Activated naive CD4-positive, alpha-beta T cell treated with Interleukin-2 at 50 U/mL for 16 hours (primary cell): ENCODE data around the gene ZFP36L2.
"Not testable (repeated sequence)": the region's sequence is repeated elsewhere in the genome, so short reads cannot be mapped to it uniquely, and the experiment has no call there.

ENCODE experiments used
- DNase-seq: peaks from one replicate; pipeline ENCODE4 v3.0.0-alpha.2; 2020

ZFP36L2 gene

DNA sequence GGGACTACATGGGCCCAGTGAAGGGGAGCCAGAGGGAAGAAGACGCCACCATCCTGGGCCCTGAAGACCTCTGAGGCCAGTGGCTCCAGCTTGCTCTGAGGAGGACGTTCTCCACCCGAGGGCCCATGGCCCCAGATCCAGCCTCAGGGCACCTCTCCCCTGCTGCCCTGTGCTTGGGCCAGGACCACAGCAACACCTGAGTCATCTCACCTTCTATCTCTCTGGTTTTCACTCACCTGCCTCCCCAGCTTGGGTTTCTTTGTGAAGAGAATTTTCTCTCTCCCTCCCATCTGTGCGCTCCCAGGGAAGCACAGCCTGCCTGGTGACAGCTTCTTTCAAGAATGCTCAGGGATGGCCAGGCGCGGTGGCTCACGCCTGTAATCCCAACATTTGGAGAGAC, 19.8 kb downstream of the ZFP36L2 start:
- DNase-seq = no peak

DNA sequence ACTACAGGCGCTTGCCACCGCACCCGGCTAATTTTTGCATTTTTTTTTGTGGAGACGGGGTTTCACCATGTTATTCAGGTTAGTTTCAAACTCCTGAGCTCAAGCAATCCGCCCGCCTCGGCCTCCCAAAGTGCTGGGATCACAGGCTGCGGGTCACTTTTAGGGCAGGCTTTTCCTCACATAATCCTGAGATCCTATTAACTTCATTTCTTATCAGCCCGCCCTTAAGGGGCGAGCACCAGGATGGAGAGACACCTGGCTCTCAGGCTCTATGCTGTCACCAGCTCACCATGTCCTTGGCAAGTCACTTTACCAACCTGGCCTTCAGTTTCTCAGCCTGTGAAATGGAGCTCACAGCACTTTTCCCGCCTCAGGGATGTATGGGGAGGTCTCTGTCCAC, 23.0 kb downstream of the ZFP36L2 start:
- no peak for DNase-seq

DNA sequence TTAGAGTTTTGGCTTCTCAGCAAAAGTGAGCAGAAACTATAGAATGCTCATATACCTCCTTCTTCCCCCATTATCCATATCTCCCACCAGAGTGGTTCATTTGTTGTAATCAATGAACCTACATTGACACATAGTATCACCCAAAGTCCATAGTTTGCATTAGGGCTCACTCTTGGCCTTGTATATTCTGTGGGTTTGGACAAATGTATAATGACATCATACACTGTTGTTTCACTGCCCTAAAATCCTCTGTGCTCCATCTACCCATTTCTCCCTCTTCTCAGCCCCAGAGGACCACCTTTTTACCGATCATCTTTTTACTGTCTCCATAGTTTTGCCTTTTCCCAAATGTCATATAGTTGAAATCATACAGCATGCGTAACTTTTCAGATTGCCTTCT, 24.1 kb downstream of the ZFP36L2 start:
- no peak for DNase-seq

DNA sequence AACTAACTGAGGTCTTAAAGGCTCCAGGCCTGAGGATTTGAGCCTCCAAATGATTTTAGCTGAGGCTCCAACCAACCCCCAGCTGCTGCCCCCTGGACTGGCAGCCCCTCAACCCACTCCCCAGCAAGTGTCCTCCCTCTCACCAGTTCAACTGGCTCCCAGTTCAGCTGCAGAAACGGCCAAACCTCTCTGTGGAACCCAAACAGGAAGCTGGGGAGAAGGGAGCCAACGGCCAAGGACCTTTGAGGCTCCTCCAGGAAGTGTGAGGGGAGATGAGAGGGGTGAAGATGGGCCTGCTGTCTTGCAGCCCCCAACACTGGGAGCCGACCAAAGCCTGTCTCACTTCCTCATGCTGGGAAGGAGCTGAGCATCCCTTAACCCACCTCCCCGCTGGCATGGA, 24.9 kb downstream of the ZFP36L2 start:
- no peak for DNase-seq

DNA sequence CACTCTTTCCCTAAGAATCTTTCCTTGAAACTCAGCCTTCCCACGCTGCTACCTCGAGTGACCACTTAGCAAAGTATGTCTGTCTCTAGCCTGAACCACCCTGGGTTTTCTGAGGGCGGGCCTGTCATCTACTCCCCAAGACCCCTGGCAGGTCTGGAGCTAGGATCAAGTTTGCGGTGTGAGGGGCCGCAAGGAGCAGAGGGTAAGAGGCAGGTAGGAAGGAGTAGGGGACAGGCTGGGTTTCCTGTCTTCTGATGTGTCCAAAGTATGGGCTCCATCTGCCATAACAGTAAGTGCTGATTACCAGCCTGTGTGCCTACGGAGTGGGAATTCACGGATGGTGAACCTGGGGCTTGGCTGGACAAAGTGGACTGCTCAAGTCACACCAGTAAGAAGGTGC, 25.4 kb downstream of the ZFP36L2 start:
- DNase-seq = no peak

DNA sequence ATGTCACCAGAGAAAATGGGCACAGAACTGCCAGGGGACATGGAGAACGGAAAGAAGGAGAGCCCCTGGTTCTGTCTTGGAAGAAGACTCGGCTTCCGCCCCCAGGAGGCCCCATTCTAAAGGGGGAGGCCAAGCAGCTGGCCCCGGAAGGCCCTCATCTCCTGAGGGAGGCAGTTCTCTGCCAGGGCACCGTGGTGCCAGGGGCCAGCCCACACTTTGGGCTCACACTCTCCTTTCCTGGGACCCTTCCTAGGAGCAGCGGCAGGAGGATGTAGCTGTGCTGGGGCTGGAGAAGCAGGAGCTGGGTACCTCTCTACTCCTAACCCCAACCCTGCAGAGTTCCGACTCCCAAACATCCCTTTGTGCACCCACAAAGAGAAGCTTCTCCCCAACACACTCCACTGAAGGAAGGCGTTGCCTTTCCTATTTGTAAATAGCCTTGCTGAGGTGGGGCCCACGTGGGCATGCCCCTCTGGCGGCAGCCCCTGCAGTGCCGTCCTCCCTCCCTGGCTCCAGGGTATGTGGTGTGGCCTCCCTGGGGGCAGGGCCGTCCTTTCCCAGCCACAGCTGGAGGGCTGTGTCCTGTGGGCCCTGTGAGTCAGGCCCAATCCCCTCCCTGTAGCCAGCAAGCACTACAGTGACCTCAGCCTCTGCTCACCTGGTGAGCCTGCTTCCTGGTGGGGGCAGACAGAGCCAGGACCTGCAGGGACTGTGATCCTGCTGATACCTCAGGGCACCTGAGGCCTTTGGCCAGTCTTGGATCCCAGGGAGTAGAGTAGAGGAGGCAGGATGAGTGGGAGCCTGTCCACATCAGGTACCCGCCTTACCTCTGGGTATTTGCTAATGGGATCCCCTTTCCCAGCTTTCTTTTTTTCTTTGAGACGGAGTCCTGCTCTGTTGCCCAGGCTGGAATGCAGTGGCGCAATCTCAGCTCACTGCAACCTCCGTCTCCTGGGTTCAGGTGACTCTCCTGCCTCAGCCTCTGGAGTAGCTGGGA, 26.6 kb downstream of the ZFP36L2 start:
- no peak for DNase-seq

DNA sequence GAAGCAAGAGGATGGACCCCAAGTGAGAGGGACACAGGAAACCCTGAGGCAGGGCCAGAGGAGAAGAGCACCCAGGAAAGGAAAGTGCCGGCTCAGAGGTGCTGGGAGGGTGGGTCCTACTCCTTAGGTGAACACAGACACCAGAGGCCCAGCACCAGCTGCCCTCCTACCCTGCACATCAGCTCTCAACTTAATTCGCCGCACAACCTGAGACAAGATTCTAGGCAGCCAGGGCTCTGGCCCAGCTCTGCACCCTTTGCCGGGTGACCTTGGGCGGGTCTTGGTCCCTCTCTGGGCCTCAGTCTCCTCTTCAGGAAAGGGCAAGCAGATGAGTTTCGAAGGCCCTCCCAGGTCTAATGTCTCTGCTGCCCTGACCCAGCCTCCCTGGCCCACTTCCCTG, 28.1 kb downstream of the ZFP36L2 start:
- DNase-seq = no peak

DNA sequence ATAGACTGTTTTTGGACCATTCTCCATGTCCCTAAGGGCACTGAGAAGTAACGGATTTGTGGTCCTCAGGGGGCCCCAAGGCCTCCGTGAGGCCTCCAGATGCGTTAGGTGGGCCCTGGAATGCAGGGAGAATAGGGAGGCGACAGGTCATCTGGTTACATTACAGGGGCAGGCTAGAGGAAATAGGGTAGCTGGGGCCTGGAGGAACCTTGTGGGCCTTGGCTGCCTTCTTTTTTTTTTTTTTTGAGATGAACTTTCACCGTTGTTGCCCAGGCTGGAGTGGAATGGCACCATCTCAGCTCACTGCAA, 28.9 kb downstream of the ZFP36L2 start:
- DNase-seq = no peak

DNA sequence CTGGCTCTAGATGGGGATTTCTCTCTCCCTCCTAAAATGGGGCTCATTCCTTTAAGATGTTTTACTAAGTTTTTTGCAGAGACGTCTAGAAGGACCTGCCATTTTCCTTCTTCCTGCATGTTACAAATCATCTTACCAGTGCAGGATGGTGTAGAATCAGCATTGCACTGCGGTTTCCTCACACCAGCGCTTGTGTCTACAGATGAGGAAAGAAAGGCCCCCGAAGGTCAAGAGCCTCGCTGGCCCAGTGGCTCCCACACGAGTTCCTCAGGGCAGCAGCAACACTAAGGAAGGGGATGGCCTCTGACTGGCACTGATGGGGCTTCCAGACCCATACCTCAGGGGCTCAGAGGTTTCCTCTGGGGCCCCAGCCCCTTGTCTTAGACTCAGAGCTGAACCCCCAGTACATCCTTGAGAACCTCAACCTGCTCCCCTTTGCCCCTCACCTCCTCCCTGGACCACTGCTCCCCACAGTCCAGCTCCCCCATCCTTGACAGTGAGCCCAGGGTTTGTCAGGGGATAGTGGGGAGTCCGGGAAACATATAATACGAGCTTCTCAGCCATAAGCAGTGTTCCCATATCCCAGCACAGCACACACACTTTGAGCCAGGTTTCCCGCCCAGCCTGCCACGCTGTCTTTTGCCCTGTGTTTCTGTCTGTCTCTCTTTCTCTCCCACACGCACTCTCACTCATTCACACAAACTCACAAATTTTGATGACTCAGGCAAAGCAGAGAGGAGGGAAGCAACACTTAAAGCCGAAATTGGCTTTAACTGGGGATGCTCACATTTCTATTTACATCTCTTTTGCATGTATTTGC, 29.4 kb downstream of the ZFP36L2 start:
- DNase-seq = no peak

DNA sequence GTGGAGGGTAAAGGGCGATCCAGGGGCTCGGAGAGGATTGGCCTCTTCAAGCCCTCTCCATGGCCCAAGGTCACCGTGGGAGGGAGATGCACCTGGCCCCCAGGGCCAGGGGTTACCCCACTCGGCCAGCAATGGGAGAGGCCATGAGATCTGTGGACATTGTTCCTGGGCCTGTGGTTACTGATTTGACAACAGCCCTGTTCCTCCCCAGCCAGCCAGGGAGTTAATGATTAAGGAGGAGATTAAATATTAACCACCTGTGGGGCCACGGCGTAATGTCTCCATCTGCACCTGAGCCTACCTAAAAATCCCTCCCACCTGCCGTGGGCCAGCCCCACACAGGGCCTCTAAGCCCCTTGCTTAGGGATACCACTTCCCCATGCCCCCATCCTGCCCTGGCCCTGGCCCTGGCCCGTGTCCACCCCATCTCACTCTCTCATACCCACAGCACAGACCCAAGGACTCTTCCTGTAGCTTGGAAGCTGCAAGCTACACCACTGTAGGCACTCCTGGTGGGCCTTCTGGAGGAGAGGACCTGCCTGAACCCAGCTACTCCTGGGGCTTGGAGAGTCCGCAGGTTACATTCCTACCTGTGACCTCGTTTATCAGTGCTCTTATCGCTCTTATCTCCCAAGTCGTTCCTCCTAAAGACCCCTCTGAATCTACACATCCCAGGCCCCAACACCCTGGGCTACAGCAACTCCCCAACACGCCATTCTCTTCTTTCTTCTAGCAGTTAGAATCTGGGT, 32.1 kb downstream of the ZFP36L2 start:
- no peak for DNase-seq

DNA sequence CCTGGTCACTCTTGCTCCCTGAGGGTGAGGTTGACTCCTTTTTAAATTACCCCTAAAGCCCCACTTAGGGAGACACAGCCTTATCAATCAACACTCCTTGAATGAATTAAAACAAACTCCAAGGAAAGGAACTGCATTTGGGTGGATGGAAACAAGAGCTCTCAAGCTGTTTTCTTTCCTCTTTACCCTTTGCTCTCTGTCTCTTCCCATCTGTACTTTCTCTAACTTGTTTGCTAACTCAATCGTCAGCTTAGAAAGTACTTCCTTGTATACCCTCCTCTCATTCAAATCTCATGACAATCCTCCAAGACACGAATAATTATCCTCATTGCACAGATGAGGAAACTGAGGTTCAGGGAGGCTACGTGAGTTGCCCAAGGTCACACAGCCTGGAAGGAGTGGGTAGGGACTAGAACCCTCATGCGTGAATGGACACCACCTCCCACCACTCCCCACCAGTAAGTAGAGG, 32.7 kb downstream of the ZFP36L2 start:
- DNase-seq = no peak

DNA sequence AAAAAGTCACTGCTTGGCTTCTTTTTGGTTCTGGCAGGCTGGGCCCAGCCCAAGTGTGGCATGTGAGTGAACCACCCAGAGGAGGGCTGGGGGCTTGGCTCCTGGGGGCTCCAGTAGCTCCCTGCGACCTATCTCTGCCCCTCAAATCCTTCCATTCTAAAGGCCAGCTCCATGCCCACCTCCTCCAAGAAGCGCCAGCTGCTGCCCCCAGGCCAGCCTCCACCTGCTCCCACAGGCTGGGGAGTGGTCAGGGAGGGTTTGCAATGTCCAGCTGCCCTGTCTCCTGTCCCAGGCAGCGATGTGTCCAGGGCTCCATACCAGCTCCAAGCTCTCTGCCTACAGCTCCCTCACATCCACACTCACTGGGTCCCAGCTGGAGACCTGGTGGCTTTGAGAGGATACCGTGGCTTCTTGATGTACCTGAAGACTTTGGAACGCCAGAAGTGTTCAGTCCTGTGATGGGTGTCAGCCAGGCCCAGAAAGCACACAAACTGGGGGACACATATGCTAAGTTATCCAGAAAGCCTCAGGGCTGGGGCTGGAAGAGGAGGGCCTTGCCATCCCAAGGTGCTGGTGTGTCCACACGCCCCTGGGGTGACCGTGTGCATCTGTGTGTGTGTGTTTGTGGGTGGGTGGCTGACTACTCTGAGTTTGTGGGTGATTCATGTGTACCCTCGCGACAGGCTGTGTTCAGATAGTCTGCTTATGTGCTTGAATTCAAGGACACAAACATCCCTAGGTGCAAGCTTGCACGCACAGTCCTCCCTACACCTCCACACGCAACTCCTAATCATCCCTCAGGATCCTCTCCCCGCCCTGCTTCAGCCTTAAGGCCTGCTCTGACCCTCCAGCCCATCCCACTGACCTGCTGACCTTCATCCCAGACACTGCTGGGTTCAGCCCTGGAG, 33.4 kb downstream of the ZFP36L2 start:
- DNase-seq = peak; percentile 30

DNA sequence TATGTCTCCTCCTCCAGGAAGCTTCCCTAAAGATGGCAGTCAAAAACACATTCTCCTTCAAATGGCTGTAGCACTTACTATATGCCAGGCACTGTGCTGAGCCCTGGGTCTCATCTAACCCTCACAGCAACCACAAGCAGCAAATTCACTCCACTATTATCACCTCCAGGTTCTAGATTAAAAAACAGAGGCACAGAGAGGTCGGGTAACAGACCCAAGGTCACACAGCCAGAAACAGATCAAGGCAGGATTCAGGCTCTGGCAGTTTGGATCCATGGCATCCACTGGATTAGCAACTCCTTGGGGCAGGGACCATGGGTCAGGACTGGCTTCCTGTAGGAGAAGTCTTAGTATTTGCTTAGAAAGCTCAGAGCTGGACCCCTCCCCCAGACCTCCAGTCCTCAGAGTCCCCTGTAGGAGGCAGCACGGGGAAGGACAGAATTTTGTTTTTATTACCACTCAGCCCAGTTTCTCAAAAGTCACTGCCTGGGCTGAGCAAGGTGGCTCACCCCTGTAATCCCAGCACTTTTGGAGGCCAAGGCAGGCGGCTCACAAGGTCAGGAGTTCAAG, 34.4 kb downstream of the ZFP36L2 start:
- peak; percentile 28 for DNase-seq

DNA sequence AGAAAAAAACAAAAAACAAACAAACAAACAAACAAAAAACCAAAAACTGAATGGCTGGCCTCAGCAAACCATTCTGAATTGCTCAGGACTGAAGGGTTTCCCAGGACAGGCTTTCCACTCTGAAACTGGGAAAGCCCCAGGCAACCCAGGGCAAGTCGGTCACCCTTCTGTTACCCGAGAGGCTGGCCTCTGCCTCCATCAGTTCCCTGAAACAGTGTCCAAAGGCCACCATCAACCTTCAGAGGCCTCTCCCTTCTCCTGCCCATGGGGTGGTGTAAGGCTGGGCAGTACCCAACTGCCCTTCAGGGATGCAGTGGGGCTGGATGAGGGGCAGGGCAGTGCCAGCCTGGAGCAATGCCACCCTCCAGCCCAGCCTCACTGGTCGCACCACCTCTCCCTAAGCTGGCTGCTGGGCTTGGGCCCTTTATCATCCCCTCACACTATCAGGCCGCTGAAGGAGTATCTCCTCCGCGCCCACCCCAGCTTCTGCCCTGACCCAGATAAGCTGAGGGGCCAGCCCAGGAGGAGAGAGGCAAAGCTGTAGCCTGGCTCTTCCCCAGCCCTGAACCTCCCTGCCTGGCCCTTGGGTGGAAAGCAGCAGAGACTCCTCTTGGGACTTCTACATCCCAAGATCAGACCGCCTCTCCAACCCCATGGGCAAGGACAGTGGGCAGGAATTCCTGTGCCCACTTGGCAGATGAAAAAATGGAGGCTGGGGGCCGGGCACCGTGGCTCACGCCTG, 35.9 kb downstream of the ZFP36L2 start:
- DNase-seq = no peak

DNA sequence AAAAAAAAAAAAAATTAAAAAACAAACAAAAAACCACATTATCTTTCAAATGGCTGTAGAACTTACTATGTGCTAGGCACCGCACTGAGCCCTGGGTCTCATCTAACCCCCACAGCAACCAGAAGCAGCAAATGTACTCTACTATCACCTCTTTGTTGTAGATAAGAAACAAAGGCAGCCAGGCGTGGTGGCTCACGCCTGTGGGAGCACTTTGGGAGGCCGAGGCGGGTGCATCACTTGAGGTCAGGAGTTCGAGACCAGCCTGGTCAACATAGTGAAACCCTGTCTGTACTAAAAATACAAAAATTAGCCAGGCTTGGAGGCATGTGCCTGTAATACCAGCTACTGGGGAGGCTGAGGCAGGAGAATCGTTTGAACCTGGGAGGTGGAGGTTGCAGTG, 36.5 kb downstream of the ZFP36L2 start:
- DNase-seq = not testable (repeated sequence)

DNA sequence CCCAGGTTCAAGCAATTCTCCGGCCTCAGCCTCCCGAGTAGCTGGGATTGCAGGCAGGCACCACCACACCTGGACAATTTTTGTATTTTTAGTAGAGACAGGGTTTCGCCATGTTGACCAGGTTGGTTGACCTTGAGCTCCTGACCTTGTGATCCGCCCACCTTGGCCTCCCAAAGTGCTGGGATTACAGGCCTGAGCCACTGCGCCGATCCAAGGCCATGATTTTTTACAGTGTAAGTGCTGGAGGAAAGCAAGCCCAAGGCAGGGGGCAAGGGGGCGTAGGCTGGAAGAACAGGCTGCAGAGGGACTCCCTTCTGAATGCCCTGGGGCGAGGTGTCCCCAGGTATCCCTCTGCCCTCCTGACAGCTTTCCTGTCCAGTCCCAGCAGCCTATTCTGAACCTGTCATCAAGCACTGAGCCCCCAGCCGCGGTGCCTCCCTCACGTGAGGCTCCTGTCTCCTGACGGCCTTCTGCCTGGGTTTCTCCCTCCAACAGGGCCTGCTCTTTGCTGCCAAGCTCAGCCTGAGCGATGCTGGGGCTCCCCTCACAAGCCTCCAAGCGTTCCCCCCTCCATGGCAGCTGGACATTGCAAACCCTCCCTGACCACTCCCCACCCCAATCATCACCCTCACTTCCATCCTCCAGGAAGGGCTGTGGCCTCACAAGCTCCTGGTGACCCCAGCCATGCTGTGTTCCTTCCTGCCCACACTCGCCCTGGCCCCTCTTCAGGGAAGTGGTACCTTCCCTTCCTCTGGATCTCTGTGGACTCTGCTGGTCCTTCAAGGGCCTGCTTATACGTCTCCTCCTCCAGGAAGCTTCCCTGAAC, 37.6 kb downstream of the ZFP36L2 start:
- DNase-seq = no peak

DNA sequence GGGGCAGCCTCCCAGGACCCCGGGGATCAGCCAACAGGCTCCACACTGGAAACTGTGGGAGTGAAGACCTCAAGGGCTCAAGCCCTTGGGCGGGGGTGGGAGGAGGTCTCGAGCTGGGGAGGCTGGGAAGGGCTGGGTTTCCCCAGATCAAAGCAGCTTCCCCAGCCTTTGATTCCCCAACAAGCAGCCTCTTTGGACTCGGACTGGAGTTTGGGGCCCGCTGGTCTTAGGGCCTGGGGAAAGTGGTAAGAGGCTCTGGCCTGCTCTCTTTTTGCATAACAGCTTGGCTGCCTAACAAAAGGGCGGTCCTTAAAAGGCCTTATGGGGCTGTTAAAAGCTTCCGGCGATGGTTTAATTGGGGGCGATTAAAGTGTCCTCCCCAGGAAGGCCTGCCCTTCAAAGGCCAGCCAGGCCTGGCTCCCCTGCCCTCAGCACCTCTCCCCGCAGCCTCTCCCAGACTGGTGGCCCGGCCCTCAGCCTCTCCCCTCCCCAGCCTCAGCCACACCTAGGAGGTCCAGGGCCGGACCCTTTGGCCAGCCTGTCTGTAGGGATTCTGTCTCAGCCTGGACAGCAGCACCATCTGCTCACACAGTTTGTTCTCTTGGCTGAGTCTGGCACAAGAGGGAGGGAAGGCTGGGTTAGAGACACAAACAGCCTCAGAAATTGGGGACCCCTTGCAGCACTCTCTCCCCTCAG, 39.6 kb downstream of the ZFP36L2 start:
- DNase-seq = no peak

DNA sequence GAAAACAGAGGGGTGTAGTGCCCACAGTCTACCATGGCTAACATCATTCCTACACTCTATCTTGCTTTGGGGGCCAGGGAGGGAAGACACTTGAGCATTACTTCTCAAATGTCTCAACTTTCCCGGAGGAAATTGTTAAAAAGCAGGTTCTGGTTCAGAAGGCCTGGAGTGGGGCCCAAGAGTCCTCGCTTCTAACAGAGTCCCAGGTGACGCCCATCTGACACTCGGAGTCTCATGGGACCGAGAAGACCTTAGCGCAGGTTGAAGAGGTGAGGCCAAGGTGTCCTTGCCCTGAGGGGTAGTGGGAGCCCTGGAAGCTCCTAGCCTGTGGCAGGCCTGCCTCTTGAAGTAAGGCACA, 40.1 kb downstream of the ZFP36L2 start:
- DNase-seq = no peak

DNA sequence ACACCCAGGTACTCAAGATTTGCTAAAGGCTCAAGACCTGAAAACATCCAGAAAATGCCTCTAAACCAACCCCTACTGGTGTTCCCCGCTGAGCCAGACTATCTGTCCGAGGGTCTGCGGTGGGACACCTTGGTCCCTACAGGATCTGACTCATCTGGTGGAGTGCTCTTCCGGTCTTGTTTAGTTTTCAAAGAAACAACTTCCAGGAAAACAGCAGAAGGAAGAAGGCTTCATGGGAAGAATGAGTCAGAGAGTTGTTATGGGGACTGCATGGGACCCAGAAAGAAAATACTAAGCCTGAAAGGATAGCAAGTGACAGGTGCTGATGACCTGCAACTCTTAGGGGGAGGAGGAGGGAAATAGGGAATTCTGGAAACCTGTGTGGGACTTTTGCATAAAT, 41.3 kb downstream of the ZFP36L2 start:
- no peak for DNase-seq
